Heart left ventricle (tissue), 13 donors: ENCODE results near the gene PDIK1L.

Experiments
- CTCF ChIP-seq, 12 donors: fragments of 200-600 bp; sonication (generic) in 4 of 12; IDR thresholded peaks; one replicate each; pipeline versions ENCODE4 v1.5.0 to v1.8.0; 2018 to 2022; ENCODE audit warnings: antibody characterized with exemption in 12 of 12, mild to moderate bottlenecking in 5 of 12
- POLR2A ChIP-seq, 2 donors: fragments of 450-650 bp; IDR thresholded peaks; one replicate each; pipeline ENCODE4 v1.6.1; 2017; ENCODE audit warnings: antibody characterized with exemption in 2 of 2, mild to moderate bottlenecking in 2 of 2, moderate library complexity in 2 of 2
- donor health status: ischemic (EF 13 %, LVEDD 7.1; RV severe dilation, severe dysfunction).
- donor health status: DM: no; HTN: yes; CAD: no.
- donor health status: DM: no; HTN: no; CAD: no.
- donor health status: ischemic (EF 25% LVEDD 6.9; RV normal size, moderate dysfunction).
- donor health status: ischemic (EF 25% LVEDD 5.7; RV mildly dilated, moderate dysfunction).
- donor health status: ischemic (EF 35%, LVEDD 5.7; RV mildly dilated, moderate dysfunction).
- donor health status: nonischemic (EF 11% LVEDD 7.7; RV severe dilation, severe dysfunction).
- donor health status: DM: yes; HTN: yes; CAD: no.
- donor health status: PGD.
- donor health status: ischemic (EF 29% LVEDD 5.4; RV normal size, mild dysfunction).
- donor health status: nonischemic (EF 23%, LVEDD 6.1; RV moderate dilation, normal function).

GRCh38 chr1:26132128-26132833 lies 20.7 kb downstream of the PDIK1L start:
- TF ChIP-seq CTCF (IDR thresholded peaks at IDR 0.05) (no peak), POLR2A (IDR thresholded peaks at IDR 0.05) (no peak)
